ENCODE data around the gene PDE4D. TPM values are rescaled to one million over a fixed set of nuclear protein-coding genes. Genes with fewer than 3 reads are reported as not detected.

Gene PDE4D
- total RNA-seq (10 to 100 TPM; 17.7 to 18.3 TPM), polyA plus RNA-seq (5.6 TPM)

- H3K9me3 Mint-ChIP-seq = peaks cover 0 to 12% (median 10%) of the 10 kb centered on the region in 5 donors
- H3K27me3 Mint-ChIP-seq = peaks cover 15 to 34% of the 10 kb centered on the region in 2 donors
- CTCF ChIA-PET = no interaction called here
- POLR2A ChIA-PET = no interaction called here
- no peak within 1 kb of the TSS for H3K4me3 Mint-ChIP-seq
- H3K4me1 ChIP-seq (ENCODE audit: insufficient read depth, low read length) = no peaks in the 10 kb centered on the region
- no peaks in the 10 kb centered on the region for H3K9me3 ChIP-seq (ENCODE audit: low read length)
- no peaks in the 10 kb centered on the region for H3K27me3 ChIP-seq (ENCODE audit: insufficient read depth, low read length, poor library complexity, severe bottlenecking)
- H3K4me3 ChIP-seq (ENCODE audit: low read length) = no peak within 1 kb of the TSS
- H3K36me3 Mint-ChIP-seq = peaks cover 0 to 4% (median 0%) of the 10 kb centered on the region in 3 donors
- no peaks in the 10 kb centered on the region for H3K4me1 Mint-ChIP-seq
- DNase-seq = no peak
- H3K27ac Mint-ChIP-seq = no peak within 1 kb of the TSS
- no peaks in the 10 kb centered on the region for H3K36me3 ChIP-seq (ENCODE audit: insufficient read depth, low read length)
- H3K27ac ChIP-seq (ENCODE audit: low read depth, low read length) = no peak within 1 kb of the TSS
Measured at GRCh38 chr5:59893429-59894227, at the start of gene PDE4D. PDE4D (minus strand) TSS chr5:59893726.

GRCh38 chr5:59937633-59938032 is 44.1 kb upstream of the PDE4D start:
- Mint-ChIP-seq H3K27ac (no peak overlapping the region), H3K36me3 (no peaks in the 10 kb centered on the region), H3K4me1 (no peaks in the 10 kb centered on the region), H3K4me3 (no peak overlapping the region), H3K9me3 (peaks cover 0 to 6% (median 2%) of the 10 kb centered on the region in 5 donors), H3K27me3 (no peaks in the 10 kb centered on the region)
- ChIA-PET POLR2A (no interaction called here), CTCF (no interaction called here)
- Histone ChIP-seq H3K27me3 (ENCODE audit: insufficient read depth, low read length, poor library complexity, severe bottlenecking) (no peaks in the 10 kb centered on the region), H3K4me1 (ENCODE audit: insufficient read depth, low read length) (no peaks in the 10 kb centered on the region), H3K27ac (ENCODE audit: low read depth, low read length) (no peak overlapping the region), H3K4me3 (ENCODE audit: low read length) (no peak overlapping the region), H3K9me3 (ENCODE audit: low read length) (no peaks in the 10 kb centered on the region), H3K36me3 (ENCODE audit: insufficient read depth, low read length) (no peaks in the 10 kb centered on the region)
- no peak for DNase-seq

- POLR2A ChIA-PET = no interaction called here
- H3K4me3 ChIP-seq (ENCODE audit: low read length) = no peak overlapping the region
- no peaks in the 10 kb centered on the region for H3K4me1 Mint-ChIP-seq
- H3K27ac Mint-ChIP-seq = no peak overlapping the region
- H3K9me3 Mint-ChIP-seq = peaks cover 0 to 14% (median 1%) of the 10 kb centered on the region in 5 donors
- CTCF ChIA-PET = no interaction called here
- no peak overlapping the region for H3K27ac ChIP-seq (ENCODE audit: low read depth, low read length)
- no peaks in the 10 kb centered on the region for H3K4me1 ChIP-seq (ENCODE audit: insufficient read depth, low read length)
- H3K27me3 Mint-ChIP-seq = no peaks in the 10 kb centered on the region
- no peaks in the 10 kb centered on the region for H3K27me3 ChIP-seq (ENCODE audit: insufficient read depth, low read length, poor library complexity, severe bottlenecking)
- H3K36me3 ChIP-seq (ENCODE audit: insufficient read depth, low read length) = no peaks in the 10 kb centered on the region
- no peak for DNase-seq
- no peak overlapping the region for H3K4me3 Mint-ChIP-seq
- no peaks in the 10 kb centered on the region for H3K9me3 ChIP-seq (ENCODE audit: low read length)
- H3K36me3 Mint-ChIP-seq = peaks cover 0 to 2% (median 0%) of the 10 kb centered on the region in 3 donors
Measured at GRCh38 chr5:59923465-59923864, 29.9 kb upstream of the PDE4D start.

GRCh38 chr5:59922220-59922619 is 28.7 kb upstream of the PDE4D start:
- H3K27me3 ChIP-seq (ENCODE audit: insufficient read depth, low read length, poor library complexity, severe bottlenecking) = no peaks in the 10 kb centered on the region
- ChIA-PET CTCF (no interaction called here), POLR2A (no interaction called here)
- H3K9me3 ChIP-seq (ENCODE audit: low read length) = no peaks in the 10 kb centered on the region
- Mint-ChIP-seq H3K27me3 (no peaks in the 10 kb centered on the region), H3K9me3 (peaks cover 0 to 14% (median 1%) of the 10 kb centered on the region in 5 donors), H3K27ac (no peak overlapping the region), H3K36me3 (peaks cover 0 to 2% (median 0%) of the 10 kb centered on the region in 3 donors), H3K4me1 (no peaks in the 10 kb centered on the region), H3K4me3 (no peak overlapping the region)
- DNase-seq = no peak
- H3K4me3 ChIP-seq (ENCODE audit: low read length) = no peak overlapping the region
- H3K27ac ChIP-seq (ENCODE audit: low read depth, low read length) = no peak overlapping the region
- no peaks in the 10 kb centered on the region for H3K36me3 ChIP-seq (ENCODE audit: insufficient read depth, low read length)
- no peaks in the 10 kb centered on the region for H3K4me1 ChIP-seq (ENCODE audit: insufficient read depth, low read length)

- no peak overlapping the region for H3K4me3 ChIP-seq (ENCODE audit: low read length)
- H3K36me3 ChIP-seq (ENCODE audit: insufficient read depth, low read length) = no peaks in the 10 kb centered on the region
- no peaks in the 10 kb centered on the region for H3K9me3 ChIP-seq (ENCODE audit: low read length)
- H3K36me3 Mint-ChIP-seq = peaks cover 0 to 2% (median 0%) of the 10 kb centered on the region in 3 donors
- H3K9me3 Mint-ChIP-seq = peaks cover 0 to 14% (median 3%) of the 10 kb centered on the region in 5 donors
- DNase-seq = no peak
- H3K27ac Mint-ChIP-seq = no peak overlapping the region
- no peaks in the 10 kb centered on the region for H3K27me3 ChIP-seq (ENCODE audit: insufficient read depth, low read length, poor library complexity, severe bottlenecking)
- H3K27ac ChIP-seq (ENCODE audit: low read depth, low read length) = no peak overlapping the region
- ChIA-PET CTCF (no interaction called here), POLR2A (no interaction called here)
- H3K4me3 Mint-ChIP-seq = no peak overlapping the region
- no peaks in the 10 kb centered on the region for H3K27me3 Mint-ChIP-seq
- H3K4me1 Mint-ChIP-seq = no peaks in the 10 kb centered on the region
- H3K4me1 ChIP-seq (ENCODE audit: insufficient read depth, low read length) = no peaks in the 10 kb centered on the region
Measured at GRCh38 chr5:59921816-59922215, 28.3 kb upstream of the PDE4D start.

- Histone ChIP-seq H3K27me3 (ENCODE audit: insufficient read depth, low read length, poor library complexity, severe bottlenecking) (no peaks in the 10 kb centered on the region), H3K36me3 (ENCODE audit: insufficient read depth, low read length) (no peaks in the 10 kb centered on the region), H3K9me3 (ENCODE audit: low read length) (no peaks in the 10 kb centered on the region), H3K27ac (ENCODE audit: low read depth, low read length) (no peak overlapping the region), H3K4me1 (ENCODE audit: insufficient read depth, low read length) (no peaks in the 10 kb centered on the region), H3K4me3 (ENCODE audit: low read length) (no peak overlapping the region)
- no peak overlapping the region for H3K4me3 Mint-ChIP-seq
- POLR2A ChIA-PET = no interaction called here
- no peak overlapping the region for H3K27ac Mint-ChIP-seq
- DNase-seq = no peak
- CTCF ChIA-PET = no interaction called here
- peaks cover 0 to 9% (median 3%) of the 10 kb centered on the region in 5 donors for H3K9me3 Mint-ChIP-seq
- no peaks in the 10 kb centered on the region for H3K4me1 Mint-ChIP-seq
- no peaks in the 10 kb centered on the region for H3K27me3 Mint-ChIP-seq
- peaks cover 0 to 2% (median 0%) of the 10 kb centered on the region in 3 donors for H3K36me3 Mint-ChIP-seq
Measured at GRCh38 chr5:59919484-59919883, 26.0 kb upstream of the PDE4D start.

- no peaks in the 10 kb centered on the region for H3K9me3 ChIP-seq (ENCODE audit: low read length)
- H3K9me3 Mint-ChIP-seq = peaks cover 0 to 5% (median 0%) of the 10 kb centered on the region in 5 donors
- H3K4me3 ChIP-seq (ENCODE audit: low read length) = no peak overlapping the region
- H3K36me3 ChIP-seq (ENCODE audit: insufficient read depth, low read length) = no peaks in the 10 kb centered on the region
- DNase-seq = no peak
- H3K27me3 Mint-ChIP-seq = no peaks in the 10 kb centered on the region
- H3K4me1 ChIP-seq (ENCODE audit: insufficient read depth, low read length) = no peaks in the 10 kb centered on the region
- no peak overlapping the region for H3K27ac ChIP-seq (ENCODE audit: low read depth, low read length)
- CTCF ChIA-PET = no interaction called here
- H3K4me3 Mint-ChIP-seq = no peak overlapping the region
- H3K27ac Mint-ChIP-seq = no peak overlapping the region
- H3K36me3 Mint-ChIP-seq = peaks cover 0 to 2% (median 0%) of the 10 kb centered on the region in 3 donors
- H3K4me1 Mint-ChIP-seq = no peaks in the 10 kb centered on the region
- H3K27me3 ChIP-seq (ENCODE audit: insufficient read depth, low read length, poor library complexity, severe bottlenecking) = no peaks in the 10 kb centered on the region
- POLR2A ChIA-PET = no interaction called here
Measured at GRCh38 chr5:59917121-59917520, 23.6 kb upstream of the PDE4D start.

GRCh38 chr5:59905188-59905587 is 11.7 kb upstream of the PDE4D start:
- DNase-seq = no peak
- Mint-ChIP-seq H3K4me1 (no peaks in the 10 kb centered on the region), H3K4me3 (no peak overlapping the region), H3K36me3 (no peaks in the 10 kb centered on the region), H3K9me3 (peaks cover 0 to 2% (median 0%) of the 10 kb centered on the region in 5 donors), H3K27ac (no peak overlapping the region), H3K27me3 (no peaks in the 10 kb centered on the region)
- no peaks in the 10 kb centered on the region for H3K27me3 ChIP-seq (ENCODE audit: insufficient read depth, low read length, poor library complexity, severe bottlenecking)
- CTCF ChIA-PET = no interaction called here
- POLR2A ChIA-PET = no interaction called here
- no peak overlapping the region for H3K4me3 ChIP-seq (ENCODE audit: low read length)
- no peaks in the 10 kb centered on the region for H3K36me3 ChIP-seq (ENCODE audit: insufficient read depth, low read length)
- no peak overlapping the region for H3K27ac ChIP-seq (ENCODE audit: low read depth, low read length)
- H3K9me3 ChIP-seq (ENCODE audit: low read length) = no peaks in the 10 kb centered on the region
- H3K4me1 ChIP-seq (ENCODE audit: insufficient read depth, low read length) = no peaks in the 10 kb centered on the region
